Chondrocyte (in vitro differentiated cells): ENCODE results near the gene UNC5A. TPM values are rescaled to one million over a fixed set of nuclear protein-coding genes. Genes with fewer than 3 reads are reported as not detected.

Source experiments
- DNase-seq: peaks from one replicate; pipeline ENCODE4 v3.0.0; 2021; ENCODE audit warnings: mixed read lengths, low spot score
- H3K27ac Mint-ChIP-seq: one replicate; pipeline ENCODE4 v1.8.0; 2021; ENCODE audit warnings: mild to moderate bottlenecking, moderate library complexity, mixed read lengths; ENCODE audit not compliant: unreplicated experiment
- H3K27me3 Mint-ChIP-seq: 2 replicates; pipeline ENCODE4 v1.8.0; 2021; ENCODE audit warnings: low read depth, mixed read lengths
- H3K36me3 Mint-ChIP-seq: 2 replicates; pipeline ENCODE4 v1.8.0; 2021; ENCODE audit warnings: low read depth, mixed read lengths
- H3K4me1 Mint-ChIP-seq: 2 replicates; pipeline ENCODE4 v1.8.0; 2021; ENCODE audit warnings: low read depth, mild to moderate bottlenecking, mixed read lengths
- H3K4me3 Mint-ChIP-seq: one replicate; pipeline ENCODE4 v1.8.0; 2021; ENCODE audit warnings: mild to moderate bottlenecking, moderate library complexity, mixed read lengths; ENCODE audit not compliant: unreplicated experiment
- H3K9me3 Mint-ChIP-seq: 2 replicates; pipeline ENCODE4 v1.8.0; 2021; ENCODE audit warnings: low read depth, mixed read lengths
- CTCF ChIP-seq: fragments of 200-600 bp; sonication (generic); IDR thresholded peaks from 2 replicates; pipeline ENCODE4 v1.5.0; 2021; ENCODE audit warnings: antibody characterized with exemption, mild to moderate bottlenecking, moderate library complexity
- total RNA-seq: library from RNA; stranded (reverse); gene quantifications from 3 replicates; pipeline ENCODE4 v1.2.1, GENCODE V29; 2021

The UNC5A gene
- total RNA-seq, 1 donor from 2014 or later = 0.15 TPM

- H3K27ac Mint-ChIP-seq = no peak overlapping the region
- peaks cover 17% of the 10 kb centered on the region for H3K4me1 Mint-ChIP-seq
- DNase-seq = no peak
- no peak for TF ChIP-seq CTCF
- no peak overlapping the region for H3K4me3 Mint-ChIP-seq
- H3K36me3 Mint-ChIP-seq = peaks cover 40% of the 10 kb centered on the region
- no peaks in the 10 kb centered on the region for H3K27me3 Mint-ChIP-seq
- H3K9me3 Mint-ChIP-seq = no peaks in the 10 kb centered on the region
Measured at GRCh38 chr5:176908675-176909368, 98.5 kb downstream of the UNC5A start.

- Mint-ChIP-seq H3K27me3 (no peaks in the 10 kb centered on the region), H3K36me3 (peaks cover 17% of the 10 kb centered on the region), H3K27ac (no peak overlapping the region), H3K4me3 (no peak overlapping the region), H3K4me1 (peaks cover 6% of the 10 kb centered on the region), H3K9me3 (no peaks in the 10 kb centered on the region)
- no peak for TF ChIP-seq CTCF
- DNase-seq = no peak
Measured at GRCh38 chr5:176912115-176912514, 101.8 kb downstream of the UNC5A start.

- H3K9me3 Mint-ChIP-seq = no peaks in the 10 kb centered on the region
- peaks cover 3% of the 10 kb centered on the region for H3K4me1 Mint-ChIP-seq
- no peaks in the 10 kb centered on the region for H3K27me3 Mint-ChIP-seq
- no peak for DNase-seq
- H3K36me3 Mint-ChIP-seq = peaks cover 15% of the 10 kb centered on the region
- no peak overlapping the region for H3K4me3 Mint-ChIP-seq
- H3K27ac Mint-ChIP-seq = no peak overlapping the region
- no peak for TF ChIP-seq CTCF
Measured at GRCh38 chr5:176915906-176916305, 105.5 kb downstream of the UNC5A start.

GRCh38 chr5:176916337-176916736, 106.0 kb downstream of the UNC5A start:
- H3K9me3 Mint-ChIP-seq = no peaks in the 10 kb centered on the region
- no peaks in the 10 kb centered on the region for H3K27me3 Mint-ChIP-seq
- no peak overlapping the region for H3K27ac Mint-ChIP-seq
- H3K4me3 Mint-ChIP-seq = no peak overlapping the region
- peaks cover 15% of the 10 kb centered on the region for H3K36me3 Mint-ChIP-seq
- H3K4me1 Mint-ChIP-seq = peaks cover 7% of the 10 kb centered on the region
- DNase-seq = no peak
- no peak for TF ChIP-seq CTCF

GRCh38 chr5:176918613-176919012, 108.3 kb downstream of the UNC5A start:
- Mint-ChIP-seq H3K4me3 (no peak overlapping the region), H3K4me1 (peaks cover 15% of the 10 kb centered on the region), H3K27ac (no peak overlapping the region), H3K9me3 (no peaks in the 10 kb centered on the region), H3K36me3 (peaks cover 14% of the 10 kb centered on the region), H3K27me3 (no peaks in the 10 kb centered on the region)
- no peak for DNase-seq
- no peak for TF ChIP-seq CTCF
